Thyroid gland (tissue), 4 donors: ENCODE results near the gene GRM8.

Source experiments
- POLR2A ChIP-seq, 2 donors: fragments of 450-650 bp; IDR thresholded peaks; one replicate each; pipeline ENCODE4 v1.6.1; 2017; ENCODE audit warnings: antibody characterized with exemption in 2 of 2, mild to moderate bottlenecking in 2 of 2, moderate library complexity in 1 of 2
- TF ChIP-seq, protein P1 (sequence below), 6 experiments: fragments of 200-600 bp in 3 of 6; fragments of 450-650 bp in 3 of 6; sonication (generic) in 3 of 6; IDR thresholded peaks; one replicate each; pipeline ENCODE4 v1.5.1; 2016 to 2019; ENCODE audit warnings: antibody characterized with exemption in 6 of 6, mild to moderate bottlenecking in 2 of 6, inconsistent platforms in 1 of 6, moderate library complexity in 1 of 6

DNA sequence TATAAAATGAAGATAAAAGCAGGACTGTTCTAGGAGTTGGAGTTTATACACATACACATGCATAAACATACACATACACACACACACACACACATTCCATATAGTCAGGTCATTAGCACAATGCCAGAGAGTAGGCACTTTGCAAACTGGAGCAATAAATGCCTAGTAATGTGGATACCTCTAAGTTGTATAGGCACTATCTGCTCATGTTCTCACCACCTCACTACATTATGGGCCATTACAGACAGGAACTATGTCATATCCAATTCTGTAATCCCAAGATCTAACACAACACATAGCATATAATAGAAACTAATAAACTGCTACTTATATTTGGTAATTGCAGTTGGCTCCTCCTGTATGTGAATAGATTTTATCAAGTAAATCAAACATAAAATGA is 115.6 kb downstream of the GRM8 start:
- TF ChIP-seq, protein P1, sequence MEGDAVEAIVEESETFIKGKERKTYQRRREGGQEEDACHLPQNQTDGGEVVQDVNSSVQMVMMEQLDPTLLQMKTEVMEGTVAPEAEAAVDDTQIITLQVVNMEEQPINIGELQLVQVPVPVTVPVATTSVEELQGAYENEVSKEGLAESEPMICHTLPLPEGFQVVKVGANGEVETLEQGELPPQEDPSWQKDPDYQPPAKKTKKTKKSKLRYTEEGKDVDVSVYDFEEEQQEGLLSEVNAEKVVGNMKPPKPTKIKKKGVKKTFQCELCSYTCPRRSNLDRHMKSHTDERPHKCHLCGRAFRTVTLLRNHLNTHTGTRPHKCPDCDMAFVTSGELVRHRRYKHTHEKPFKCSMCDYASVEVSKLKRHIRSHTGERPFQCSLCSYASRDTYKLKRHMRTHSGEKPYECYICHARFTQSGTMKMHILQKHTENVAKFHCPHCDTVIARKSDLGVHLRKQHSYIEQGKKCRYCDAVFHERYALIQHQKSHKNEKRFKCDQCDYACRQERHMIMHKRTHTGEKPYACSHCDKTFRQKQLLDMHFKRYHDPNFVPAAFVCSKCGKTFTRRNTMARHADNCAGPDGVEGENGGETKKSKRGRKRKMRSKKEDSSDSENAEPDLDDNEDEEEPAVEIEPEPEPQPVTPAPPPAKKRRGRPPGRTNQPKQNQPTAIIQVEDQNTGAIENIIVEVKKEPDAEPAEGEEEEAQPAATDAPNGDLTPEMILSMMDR (IDR thresholded peaks at IDR 0.05), result no peak
- no peak for TF ChIP-seq POLR2A (IDR thresholded peaks at IDR 0.05)
